HepG2 (cell line): Measurements from ENCODE around the gene DCDC1. TPM values are rescaled to one million over a fixed set of nuclear protein-coding genes. Genes with fewer than 3 reads are reported as not detected.

Source experiments
- ATAC-seq: fragments of 200-7000 bp; cut with Tn5 transposase; 3 replicates; pipeline ENCODE4 v1.9.1; 2020; ENCODE audit warnings: mild to moderate bottlenecking, moderate library complexity
- BruUV-seq: library from RNA; stranded (reverse); fragments of 400-500 nt; replicated peaks from 2 replicates; lab custom pipeline; 2021; lab: Mats Ljungman, UMichigan
- CTCF ChIA-PET: fragments of 300-600 bp; formaldehyde crosslinking; extraction: SDS; loops from one replicate; lab custom pipeline; 2021; ENCODE audit warnings: low total read pairs, inconsistent platforms, low intra/inter-chr PET ratio; lab: Yijun Ruan, JAX
- POLR2A ChIA-PET: fragments of 350-600 bp; sonication (Branson Sonifier 250); formaldehyde crosslinking; loops from one replicate; lab custom pipeline; 2020; ENCODE audit warnings: antibody characterized with exemption, inconsistent platforms; lab: Yijun Ruan, JAX
- DNase-seq: peaks from one replicate; pipeline ENCODE4 v3.0.0-alpha.2; 2015; ENCODE audit warnings: low spot score
- FAIRE-seq: peaks from 3 replicates; lab custom pipeline; 2011; peaks lifted over from hg19 to GRCh38; lab: Jason Lieb, UNC
- H2AFZ ChIP-seq: one replicate; pipeline ENCODE4 v1.6.1; 2011; ENCODE audit warnings: low read length, inconsistent platforms
- H3K27ac ChIP-seq: fragments of 300-600 bp; 3 replicates; pipeline ENCODE4 v1.8.0; 2011; ENCODE audit warnings: mixed run types, mild to moderate bottlenecking, mixed read lengths, low read length, inconsistent platforms; ENCODE audit not compliant: insufficient read depth; ENCODE audit errors: extremely low read length
- H3K27me3 ChIP-seq, 2 experiments: fragments of 200-600 bp in 1 of 2; 2 replicates in 1 of 2; 3 replicates in 1 of 2; pipeline versions ENCODE4 v1.6.0 to v1.8.0; 2011; ENCODE audit warnings: low read length in 2 of 2, mild to moderate bottlenecking in 2 of 2, moderate library complexity in 2 of 2, inconsistent platforms in 1 of 2; ENCODE audit not compliant: insufficient read depth in 2 of 2, control insufficient read depth in 1 of 2
- H3K36me3 ChIP-seq, 2 experiments: fragments of 200-600 bp in 1 of 2; replicated peaks in 1 of 2; 2 replicates in 1 of 2; 3 replicates in 1 of 2; pipeline versions ENCODE4 v1.5.1 to v1.8.0; 2011; ENCODE audit warnings: low read length in 2 of 2, inconsistent platforms in 1 of 2; ENCODE audit not compliant: insufficient read depth in 2 of 2, control insufficient read depth in 1 of 2
- H3K4me1 ChIP-seq: 2 replicates; pipeline ENCODE4 v1.5.1; 2012; ENCODE audit warnings: low read length, inconsistent platforms; ENCODE audit not compliant: insufficient read depth
- H3K4me2 ChIP-seq: 2 replicates; pipeline ENCODE4 v1.6.0; 2011; ENCODE audit warnings: low read depth, low read length, inconsistent platforms
- H3K4me3 ChIP-seq, 3 experiments: fragments of 200-600 bp in 1 of 3; sonication (generic), shearing (Covaris generic) in 1 of 3; replicated peaks in 1 of 3; 2 replicates each; pipeline ENCODE4 v1.5.1; 2011 to 2016; ENCODE audit warnings: low read length in 3 of 3, inconsistent platforms in 2 of 3, low read depth in 2 of 3, mild to moderate bottlenecking in 2 of 3, control low read depth in 1 of 3, mixed read lengths in 1 of 3; ENCODE audit not compliant: insufficient read depth in 1 of 3
- H3K79me2 ChIP-seq: one replicate; pipeline ENCODE4 v1.6.1; 2011; ENCODE audit warnings: low read length, inconsistent platforms; ENCODE audit not compliant: insufficient read depth
- H3K9ac ChIP-seq: 2 replicates; pipeline ENCODE4 v1.6.0; 2011; ENCODE audit warnings: mild to moderate bottlenecking, low read depth, low read length, inconsistent platforms; ENCODE audit not compliant: insufficient read depth
- H3K9me3 ChIP-seq: 2 replicates; pipeline ENCODE4 v1.5.1; 2012; ENCODE audit warnings: mild to moderate bottlenecking, low read length
- H4K20me1 ChIP-seq: 2 replicates; pipeline ENCODE4 v1.6.0; 2011; ENCODE audit warnings: inconsistent platforms, mild to moderate bottlenecking, low read length, moderate library complexity; ENCODE audit not compliant: insufficient read depth
- CBFB ChIP-seq: sonication (generic); formaldehyde crosslinking; IDR thresholded peaks from 2 replicates; pipeline ENCODE4 v1.4.0; 2020; ENCODE audit warnings: missing genetic modification reagents
- CTCF ChIP-seq: sonication (generic); formaldehyde crosslinking; IDR thresholded peaks from 2 replicates; pipeline ENCODE4 v1.5.0; 2020; ENCODE audit warnings: mild to moderate bottlenecking, missing genetic modification reagents, moderate library complexity
- MIER2 ChIP-seq: IDR thresholded peaks from 2 replicates; pipeline ENCODE4 v1.6.1; 2016; ENCODE audit warnings: missing biosample characterization, missing genetic modification reagents
- NR2F2 ChIP-seq: IDR thresholded peaks from 2 replicates; pipeline ENCODE4 v1.6.1; 2012; ENCODE audit warnings: low read depth, inconsistent platforms, borderline replicate concordance
- PAX8 ChIP-seq: sonication (generic); formaldehyde crosslinking; IDR thresholded peaks from 2 replicates; pipeline ENCODE4 v1.8.0; 2022; ENCODE audit warnings: mild to moderate bottlenecking, missing genetic modification reagents, borderline replicate concordance
- POLR2A ChIP-seq, 2 experiments: IDR thresholded peaks; 2 replicates each; pipeline ENCODE4 v1.6.1; 2011; ENCODE audit warnings: low read depth in 2 of 2, low read length in 2 of 2, mild to moderate bottlenecking in 1 of 2, moderate library complexity in 1 of 2; ENCODE audit not compliant: insufficient read depth in 1 of 2
- PRMT3 ChIP-seq: sonication (generic); formaldehyde crosslinking; IDR thresholded peaks from 2 replicates; pipeline ENCODE4 v1.8.1; 2022; ENCODE audit warnings: low read depth, mild to moderate bottlenecking, moderate library complexity, missing genetic modification reagents, borderline replicate concordance
- RAD21 ChIP-seq: fragments of 450-650 bp; formaldehyde crosslinking; IDR thresholded peaks from 2 replicates; pipeline ENCODE4 v1.5.0; 2020; ENCODE audit warnings: mild to moderate bottlenecking
- RARA ChIP-seq: IDR thresholded peaks from 2 replicates; pipeline ENCODE4 v1.6.1; 2016; ENCODE audit warnings: missing genetic modification reagents, missing compliant biosample characterization
- SMAD3 ChIP-seq: sonication (generic); formaldehyde crosslinking; IDR thresholded peaks from 2 replicates; pipeline ENCODE4 v1.4.0; 2020; ENCODE audit warnings: missing genetic modification reagents
- SMARCC2 ChIP-seq: fragments of 450-650 bp; IDR thresholded peaks from 2 replicates; pipeline ENCODE4 v1.6.1; 2017; ENCODE audit warnings: antibody characterized with exemption, mild to moderate bottlenecking
- SMC3 ChIP-seq: IDR thresholded peaks from 2 replicates; pipeline ENCODE4 v1.6.1; 2011; ENCODE audit warnings: low read length, improper control_type of control experiment
- SNRNP70 ChIP-seq: fragments of 200-400 bp; formaldehyde crosslinking; IDR thresholded peaks from 2 replicates; pipeline ENCODE4 v1.6.1; 2017; ENCODE audit warnings: mild to moderate bottlenecking, low read depth, low read length, moderate library complexity
- STAG1 ChIP-seq: sonication (generic); formaldehyde crosslinking; IDR thresholded peaks from 2 replicates; pipeline ENCODE4 v1.4.0; 2020; ENCODE audit warnings: missing genetic modification reagents
- ZSCAN20 ChIP-seq: sonication (generic); formaldehyde crosslinking; IDR thresholded peaks from 2 replicates; pipeline ENCODE4 v1.4.0; 2020; ENCODE audit warnings: missing genetic modification reagents, mild to moderate bottlenecking, borderline replicate concordance
- WGBS: methylation state at CpG from one replicate; pipeline ENCODE4 v1.1.6; 2017; ENCODE audit warnings: low lambda C conversion rate; 5-methylcytosine and 5-hydroxymethylcytosine counted together
- in situ Hi-C: cut with HindIII; loops from 2 replicates; pipeline ENCODE4 v1.10.0; 2017; ENCODE audit warnings: low pct_unique_long_range_greater_than_20kb; ENCODE audit not compliant: extremely low pct_ligation_motif_present
- intact Hi-C: fragments of 100-400 bp; cut with micrococcal nuclease; formaldehyde crosslinking; loops from one replicate; pipeline ENCODE4 v1.10.0; 2022; ENCODE audit not compliant: unreplicated experiment
- polyA plus RNA-seq, 8 experiments: library from polyadenylated mRNA; depleted of rRNA in 3 of 8; stranded (reverse) in 7 of 8; unstranded in 1 of 8; fragments of >200 nt; fragmentation: Illumina TruSeq in 4 of 8; extraction: Trizol in 4 of 8; gene quantifications; 2 replicates each; pipeline versions ENCODE4 v1.2.1 to v1.2.3, GENCODE V29; 2011 to 2016; ENCODE audit warnings: low read depth in 4 of 8, missing spikeins in 1 of 8, mixed read lengths in 1 of 8; ENCODE audit not compliant: insufficient read depth in 1 of 8
- total RNA-seq, 5 experiments: library from RNA; depleted of rRNA; stranded (reverse); fragments of >200 nt; fragmentation: Illumina TruSeq; extraction: Trizol; gene quantifications; 2 replicates each; pipeline ENCODE4 v1.2.3, GENCODE V29; 2016; ENCODE audit warnings: low read depth in 1 of 5
- TF ChIP-seq, protein P1 (sequence below): sonication (generic); formaldehyde crosslinking; IDR thresholded peaks from 2 replicates; pipeline ENCODE4 v1.5.0; 2020; ENCODE audit warnings: mild to moderate bottlenecking, missing genetic modification reagents

DCDC1 gene
- total and polyA plus RNA-seq, 2 of the 13 experiments (the other 11 are each of a cell fraction or from before 2014, with no cell fraction given) = 0.12 to 0.27 TPM

DNA sequence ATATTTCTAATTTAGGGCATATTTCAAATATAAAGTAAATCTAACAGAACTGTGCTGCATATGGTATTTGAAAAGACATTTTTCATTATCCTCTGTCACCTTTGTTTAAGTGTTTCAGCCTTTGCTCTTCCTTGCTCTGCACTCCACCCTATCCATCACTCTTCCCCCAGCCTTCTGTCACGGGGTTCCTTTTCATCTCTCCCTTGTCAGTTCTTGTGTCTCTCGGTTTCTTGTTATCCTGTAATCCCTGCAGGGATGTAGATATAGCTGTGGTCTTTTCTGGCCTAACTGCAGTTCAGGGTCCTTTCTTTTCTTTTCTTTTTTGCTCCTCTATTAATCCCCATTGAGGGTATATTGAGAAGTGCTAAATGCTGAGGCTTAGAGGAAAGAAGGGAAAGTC is 261.9 kb downstream of the DCDC1 start (continued):
- TF ChIP-seq, protein P1, sequence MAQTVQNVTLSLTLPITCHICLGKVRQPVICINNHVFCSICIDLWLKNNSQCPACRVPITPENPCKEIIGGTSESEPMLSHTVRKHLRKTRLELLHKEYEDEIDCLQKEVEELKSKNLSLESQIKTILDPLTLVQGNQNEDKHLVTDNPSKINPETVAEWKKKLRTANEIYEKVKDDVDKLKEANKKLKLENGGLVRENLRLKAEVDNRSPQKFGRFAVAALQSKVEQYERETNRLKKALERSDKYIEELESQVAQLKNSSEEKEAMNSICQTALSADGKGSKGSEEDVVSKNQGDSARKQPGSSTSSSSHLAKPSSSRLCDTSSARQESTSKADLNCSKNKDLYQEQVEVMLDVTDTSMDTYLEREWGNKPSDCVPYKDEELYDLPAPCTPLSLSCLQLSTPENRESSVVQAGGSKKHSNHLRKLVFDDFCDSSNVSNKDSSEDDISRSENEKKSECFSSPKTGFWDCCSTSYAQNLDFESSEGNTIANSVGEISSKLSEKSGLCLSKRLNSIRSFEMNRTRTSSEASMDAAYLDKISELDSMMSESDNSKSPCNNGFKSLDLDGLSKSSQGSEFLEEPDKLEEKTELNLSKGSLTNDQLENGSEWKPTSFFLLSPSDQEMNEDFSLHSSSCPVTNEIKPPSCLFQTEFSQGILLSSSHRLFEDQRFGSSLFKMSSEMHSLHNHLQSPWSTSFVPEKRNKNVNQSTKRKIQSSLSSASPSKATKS = no peak
- TF ChIP-seq SMARCC2 (no peak), SMAD3 (CRISPR knock-in tag) (no peak), MIER2 (CRISPR knock-in tag) (no peak)

- Histone ChIP-seq H3K27me3 (no peaks in the 10 kb centered on the region; a peak in 1 of 5 replicates), H3K4me1 (no peaks in the 10 kb centered on the region), H3K9me3 (no peaks in the 10 kb centered on the region), H3K9ac (no peak overlapping the region), H3K4me2 (no peak overlapping the region), H3K27ac (no peak overlapping the region), H2AFZ (no peak overlapping the region), H3K79me2 (no peaks in the 10 kb centered on the region), H3K4me3 (no peak overlapping the region), H3K36me3 (no peaks in the 10 kb centered on the region), H4K20me1 (no peaks in the 10 kb centered on the region)
- ChIA-PET CTCF (no interaction called here), POLR2A (no interaction called here)
- intact Hi-C loops (loop anchor here (2.0 to 10.0 kb wide), 7 partner anchors 145 to 1070 kb away; no protein-coding TSS in a partner anchor), in situ Hi-C loops (loop anchor here (5.0 kb wide), 1 partner anchor 125 kb away; no protein-coding TSS in a partner anchor)
- DNase-seq (peak; percentile 50), FAIRE-seq (peak; percentile 63), ATAC-seq (peak; percentile 89)
- WGBS = 8% methylated on average over 5 of the region's 5 CpGs
- TF ChIP-seq RAD21 (CRISPR knock-in tag) = 0 out of 2 replicates have a peak, but pooled peaks have one; percentile 19
- peak; percentile 64 for TF ChIP-seq SMC3
- no peak for TF ChIP-seq PRMT3 (CRISPR knock-in tag)
- peak; percentile 83 for TF ChIP-seq STAG1
- TF ChIP-seq PAX8 (CRISPR knock-in tag) = no peak
- TF ChIP-seq SNRNP70 = no peak
- TF ChIP-seq RARA (CRISPR knock-in tag) = no peak
- TF ChIP-seq CTCF (CRISPR knock-in tag) = peak; percentile 78
- no peak for TF ChIP-seq ZSCAN20 (CRISPR knock-in tag)
- TF ChIP-seq NR2F2 = no peak
- TF ChIP-seq CBFB = no peak
- no peak for TF ChIP-seq POLR2A (IDR thresholded peaks at IDR 0.05; ENCODE audit: insufficient read depth in 1 of 2, low read depth in 2 of 2, low read length in 2 of 2)
- BruUV-seq = no TSS peak
Observed at GRCh38 chr11:31106968-31107576, 262.5 kb downstream of the DCDC1 start.
